Hepatocyte (in vitro differentiated cells): ENCODE data around the gene CAPZB. TPM values are rescaled to one million over a fixed set of nuclear protein-coding genes. Genes with fewer than 3 reads are reported as not detected.

Experiments used
- DNase-seq: peaks from one replicate; pipeline ENCODE4 v3.0.0-alpha.2; 2016; ENCODE audit warnings: low spot score
- H2AFZ ChIP-seq: fragments of 200-600 bp; sonication (generic); 2 replicates; pipeline ENCODE4 v1.6.0; 2016; ENCODE audit warnings: antibody characterized with exemption, mild to moderate bottlenecking
- H3K27ac ChIP-seq: fragments of 200-600 bp; sonication (generic); 2 replicates; pipeline ENCODE4 v1.5.1; 2016; ENCODE audit warnings: mild to moderate bottlenecking
- H3K27me3 ChIP-seq: fragments of 200-600 bp; sonication (generic); 2 replicates; pipeline ENCODE4 v1.6.1; 2016
- H3K36me3 ChIP-seq: fragments of 200-600 bp; sonication (generic); replicated peaks from 2 replicates; pipeline ENCODE4 v1.5.1; 2016; ENCODE audit warnings: low read depth; ENCODE audit not compliant: insufficient read depth
- H3K4me1 ChIP-seq: fragments of 200-600 bp; sonication (generic); 2 replicates; pipeline ENCODE4 v1.5.1; 2016; ENCODE audit warnings: mild to moderate bottlenecking, moderate library complexity; ENCODE audit not compliant: insufficient read depth
- H3K4me2 ChIP-seq: fragments of 200-600 bp; sonication (generic); 2 replicates; pipeline ENCODE4 v1.6.0; 2016
- H3K4me3 ChIP-seq: fragments of 200-600 bp; sonication (generic); 2 replicates; pipeline ENCODE4 v1.5.1; 2016; ENCODE audit warnings: mild to moderate bottlenecking
- H3K79me2 ChIP-seq: fragments of 200-600 bp; sonication (generic); 2 replicates; pipeline ENCODE4 v1.6.0; 2017; ENCODE audit warnings: mild to moderate bottlenecking
- H3K9me2 ChIP-seq: fragments of 200-600 bp; sonication (generic); replicated peaks from 2 replicates; pipeline ENCODE4 v1.6.0; 2017; ENCODE audit warnings: mild to moderate bottlenecking; ENCODE audit not compliant: insufficient read depth
- H3K9me3 ChIP-seq: fragments of 200-600 bp; sonication (generic); 2 replicates; pipeline ENCODE4 v1.5.1; 2016; ENCODE audit warnings: low read depth, mild to moderate bottlenecking
- H4K20me1 ChIP-seq: fragments of 200-600 bp; sonication (generic); 2 replicates; pipeline ENCODE4 v1.6.0; 2016; ENCODE audit warnings: mild to moderate bottlenecking; ENCODE audit not compliant: insufficient read depth, poor library complexity, severe bottlenecking
- CTCF ChIP-seq: fragments of 200-600 bp; sonication (generic); IDR thresholded peaks from 2 replicates; pipeline ENCODE4 v1.5.1; 2016; ENCODE audit warnings: antibody characterized with exemption, mild to moderate bottlenecking; ENCODE audit not compliant: poor library complexity
- EZH2 ChIP-seq: fragments of 200-600 bp; sonication (generic); IDR thresholded peaks from 2 replicates; pipeline ENCODE4 v1.6.1; 2016; ENCODE audit warnings: antibody characterized with exemption, mild to moderate bottlenecking, borderline replicate concordance
- EZH2phosphoT487 ChIP-seq: fragments of 200-600 bp; sonication (generic); IDR thresholded peaks from one replicate; pipeline ENCODE4 v1.6.1; 2018; ENCODE audit warnings: antibody characterized with exemption, mild to moderate bottlenecking, low read depth, moderate library complexity; ENCODE audit not compliant: unreplicated experiment, severe bottlenecking
- WGBS: methylation state at CpG from one replicate; pipeline ENCODE4 v1.1.6; 2016; ENCODE audit warnings: low lambda C conversion rate; ENCODE audit errors: missing lambda C conversion rate; 5-methylcytosine and 5-hydroxymethylcytosine counted together
- polyA plus RNA-seq: library from polyadenylated mRNA; unstranded; fragments of >200 nt; fragmentation: Nextera tagmentation; extraction: Ambion mirVana; gene quantifications from 2 replicates; pipeline ENCODE4 v1.2.1, GENCODE V29; 2016
- total RNA-seq: library from RNA; depleted of rRNA; stranded (reverse); fragments of >200 nt; gene quantifications from 2 replicates; pipeline ENCODE4 v1.2.3, GENCODE V29; 2014

Gene CAPZB
- total and polyA plus RNA-seq, 2 experiments from 2014 or later = 139 to 261 TPM

- 83% methylated on average over 9 of the region's 9 CpGs for WGBS
- Histone ChIP-seq H3K27ac (no peak overlapping the region), H3K27me3 (no peaks in the 10 kb centered on the region), H3K4me1 (peaks cover 40% of the 10 kb centered on the region), H3K4me3 (no peak overlapping the region), H2AFZ (no peak overlapping the region), H3K4me2 (no peak overlapping the region), H3K9me2 (no peaks in the 10 kb centered on the region), H3K36me3 (no peaks in the 10 kb centered on the region), H4K20me1 (peaks cover 98% of the 10 kb centered on the region), H3K79me2 (peaks cover 100% of the 10 kb centered on the region), H3K9me3 (no peaks in the 10 kb centered on the region)
- TF ChIP-seq EZH2phosphoT487 = no peak
- TF ChIP-seq EZH2 = no peak
- no peak for TF ChIP-seq CTCF
- no peak for DNase-seq
Observed at GRCh38 chr1:19478322-19478721, 7.0 kb downstream of the CAPZB start.

GRCh38 chr1:19477284-19478249, 7.8 kb downstream of the CAPZB start:
- Histone ChIP-seq H3K9me3 (no peaks in the 10 kb centered on the region), H3K36me3 (no peaks in the 10 kb centered on the region), H3K9me2 (no peaks in the 10 kb centered on the region), H3K27ac (no peak overlapping the region), H3K79me2 (peaks cover 99% of the 10 kb centered on the region), H3K4me2 (no peak overlapping the region), H3K4me3 (no peak overlapping the region), H4K20me1 (peaks cover 95% of the 10 kb centered on the region), H2AFZ (no peak overlapping the region), H3K4me1 (peaks cover 32% of the 10 kb centered on the region), H3K27me3 (no peaks in the 10 kb centered on the region)
- 86% methylated on average over 11 of the region's 11 CpGs for WGBS
- TF ChIP-seq EZH2phosphoT487 (no peak), EZH2 (no peak), CTCF (no peak)
- no peak for DNase-seq

GRCh38 chr1:19476450-19477190, 8.7 kb downstream of the CAPZB start:
- 82% methylated on average over 12 of the region's 12 CpGs for WGBS
- TF ChIP-seq EZH2phosphoT487 (no peak), EZH2 (no peak), CTCF (no peak)
- Histone ChIP-seq H3K4me2 (no peak overlapping the region), H3K4me1 (peaks cover 23% of the 10 kb centered on the region), H3K27ac (no peak overlapping the region), H3K4me3 (no peak overlapping the region), H3K9me3 (no peaks in the 10 kb centered on the region), H4K20me1 (peaks cover 94% of the 10 kb centered on the region), H3K79me2 (peaks cover 98% of the 10 kb centered on the region), H3K27me3 (no peaks in the 10 kb centered on the region), H3K36me3 (no peaks in the 10 kb centered on the region), H2AFZ (no peak overlapping the region), H3K9me2 (no peaks in the 10 kb centered on the region)
- no peak for DNase-seq
